HEK293T (cell line): ENCODE results near the gene MORN1.

Experiments used
- CTCF ChIA-PET: fragments of 350-600 bp; formaldehyde crosslinking; extraction: SDS; loops from one replicate; lab custom pipeline; 2021; ENCODE audit warnings: antibody characterized with exemption, inconsistent platforms; lab: Yijun Ruan, JAX
- POLR2A ChIA-PET: fragments of 350-600 bp; formaldehyde crosslinking; extraction: SDS; loops from one replicate; lab custom pipeline; 2020; ENCODE audit warnings: antibody characterized with exemption, inconsistent platforms; lab: Yijun Ruan, JAX
- DNase-seq: peaks from one replicate; pipeline ENCODE4 v3.0.0; 2012; ENCODE audit warnings: mixed read lengths; ENCODE audit errors: extremely low spot score
- ARNT ChIP-seq: fragments of 450-650 bp; IDR thresholded peaks from 2 replicates; pipeline ENCODE4 v1.6.1; 2017; ENCODE audit warnings: mild to moderate bottlenecking
- BHLHE40 ChIP-seq: fragments of 450-650 bp; IDR thresholded peaks from 2 replicates; pipeline ENCODE4 v1.6.1; 2016; ENCODE audit warnings: mild to moderate bottlenecking, moderate library complexity, borderline replicate concordance
- CTBP1 ChIP-seq: fragments of 450-650 bp; IDR thresholded peaks from 2 replicates; pipeline ENCODE4 v1.6.1; 2016; ENCODE audit warnings: borderline replicate concordance
- ELF4 ChIP-seq: fragments of 450-650 bp; IDR thresholded peaks from 2 replicates; pipeline ENCODE4 v1.6.1; 2017; ENCODE audit warnings: antibody characterized with exemption
- FOXA1 ChIP-seq: fragments of 450-650 bp; IDR thresholded peaks from 2 replicates; pipeline ENCODE4 v1.6.1; 2016; ENCODE audit warnings: mild to moderate bottlenecking
- FOXK2 ChIP-seq: fragments of 450-650 bp; IDR thresholded peaks from 2 replicates; pipeline ENCODE4 v1.6.1; 2016; ENCODE audit warnings: mild to moderate bottlenecking
- FOXM1 ChIP-seq: fragments of 450-650 bp; IDR thresholded peaks from 2 replicates; pipeline ENCODE4 v1.6.1; 2017; ENCODE audit warnings: mild to moderate bottlenecking, borderline replicate concordance
- HDGF ChIP-seq: fragments of 450-650 bp; IDR thresholded peaks from 2 replicates; pipeline ENCODE4 v1.6.1; 2017; ENCODE audit warnings: antibody characterized with exemption, borderline replicate concordance
- L3MBTL2 ChIP-seq: fragments of 450-650 bp; conservative IDR thresholded peaks from 2 replicates; pipeline ENCODE4 v1.6.1; 2016; ENCODE audit warnings: mild to moderate bottlenecking
- LEF1 ChIP-seq: fragments of 450-650 bp; IDR thresholded peaks from 2 replicates; pipeline ENCODE4 v1.6.1; 2017; ENCODE audit warnings: mild to moderate bottlenecking, borderline replicate concordance
- NFRKB ChIP-seq: fragments of 450-650 bp; IDR thresholded peaks from 2 replicates; pipeline ENCODE4 v1.6.1; 2016; ENCODE audit warnings: mild to moderate bottlenecking, moderate library complexity
- SP1 ChIP-seq: fragments of 450-650 bp; IDR thresholded peaks from 2 replicates; pipeline ENCODE4 v1.6.1; 2017
- SUZ12 ChIP-seq: fragments of 450-650 bp; IDR thresholded peaks from 2 replicates; pipeline ENCODE4 v1.6.1; 2016; ENCODE audit warnings: mild to moderate bottlenecking
- TARDBP ChIP-seq: fragments of 450-650 bp; IDR thresholded peaks from 2 replicates; pipeline ENCODE4 v1.6.1; 2016
- ZNF384 ChIP-seq: fragments of 450-650 bp; IDR thresholded peaks from 2 replicates; pipeline ENCODE4 v1.6.1; 2016
- TF ChIP-seq, protein P1 (sequence below): fragments of 450-650 bp; IDR thresholded peaks from 2 replicates; pipeline ENCODE4 v1.6.1; 2016

MORN1 gene

DNA sequence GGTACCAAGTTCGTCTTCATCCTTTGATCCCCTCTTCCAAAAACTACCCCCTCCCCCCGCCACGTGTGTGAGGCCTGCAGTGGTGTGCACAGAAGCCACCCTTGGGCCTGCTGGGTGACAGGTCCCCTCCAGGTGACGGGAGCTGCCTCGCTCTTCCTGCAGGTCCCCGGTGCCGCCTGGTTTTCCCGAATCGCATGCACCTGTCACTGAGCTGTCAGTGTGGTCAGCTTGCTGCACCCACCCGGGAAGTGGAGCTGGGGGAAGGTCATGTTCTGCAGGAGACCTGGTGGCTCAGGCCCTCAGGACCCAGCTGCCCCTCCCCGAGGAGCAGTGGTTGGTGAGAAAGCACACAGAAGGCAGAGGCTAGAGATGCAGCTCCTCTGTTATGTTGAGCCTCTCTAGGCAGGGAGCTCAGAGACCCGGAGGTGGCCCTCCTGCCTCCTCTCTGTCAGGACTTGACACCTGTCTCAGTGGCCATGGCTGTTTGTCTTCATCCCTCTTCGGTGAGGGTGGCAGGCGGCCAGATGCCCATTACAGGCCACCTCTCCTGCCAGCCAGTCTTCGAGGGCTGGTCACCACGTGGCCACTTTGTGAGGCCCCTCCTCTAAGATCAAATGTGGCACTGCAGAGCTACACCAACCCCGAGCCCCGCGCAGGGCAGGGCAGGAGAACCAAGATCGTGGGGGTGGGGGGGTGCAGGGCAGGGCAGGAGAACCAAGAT lies 102.4 kb downstream of the MORN1 start:
- TF ChIP-seq BHLHE40 (no peak), ZNF384 (no peak), LEF1 (no peak)
- ChIA-PET CTCF (no interaction called here), POLR2A (interaction anchor here (1.0 kb wide), 1 partner anchor 61 kb away, joined by 3 read pairs; no protein-coding TSS in a partner anchor)
- no peak for DNase-seq

DNA sequence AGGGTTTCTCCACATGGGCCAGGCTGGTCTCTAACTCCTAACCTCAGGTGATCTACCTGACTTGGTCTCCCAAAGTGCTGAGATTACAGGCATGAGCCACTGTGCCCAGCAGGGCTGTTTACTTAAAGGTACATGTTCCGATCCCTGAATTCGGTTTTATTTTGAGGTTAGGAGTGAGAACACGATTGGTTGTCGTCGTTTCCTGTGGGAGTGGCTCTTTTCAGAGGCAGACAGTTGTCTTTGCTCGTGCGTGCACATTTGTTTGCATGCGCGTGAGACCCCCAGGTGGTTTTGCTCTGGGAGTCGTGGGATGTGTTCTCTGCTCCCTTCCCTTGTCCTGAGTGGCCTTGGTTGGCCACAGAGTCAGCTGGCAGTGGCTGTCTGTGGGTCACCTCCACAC lies 103.0 kb downstream of the MORN1 start:
- no peak for DNase-seq
- CTCF ChIA-PET = no interaction called here
- no peak for TF ChIP-seq ZNF384
- no peak for TF ChIP-seq BHLHE40
- TF ChIP-seq SUZ12 = no peak
- TF ChIP-seq L3MBTL2 = no peak
- no peak for TF ChIP-seq LEF1
- no peak for TF ChIP-seq SP1
- TF ChIP-seq ELF4 = no peak
- TF ChIP-seq, protein P1, sequence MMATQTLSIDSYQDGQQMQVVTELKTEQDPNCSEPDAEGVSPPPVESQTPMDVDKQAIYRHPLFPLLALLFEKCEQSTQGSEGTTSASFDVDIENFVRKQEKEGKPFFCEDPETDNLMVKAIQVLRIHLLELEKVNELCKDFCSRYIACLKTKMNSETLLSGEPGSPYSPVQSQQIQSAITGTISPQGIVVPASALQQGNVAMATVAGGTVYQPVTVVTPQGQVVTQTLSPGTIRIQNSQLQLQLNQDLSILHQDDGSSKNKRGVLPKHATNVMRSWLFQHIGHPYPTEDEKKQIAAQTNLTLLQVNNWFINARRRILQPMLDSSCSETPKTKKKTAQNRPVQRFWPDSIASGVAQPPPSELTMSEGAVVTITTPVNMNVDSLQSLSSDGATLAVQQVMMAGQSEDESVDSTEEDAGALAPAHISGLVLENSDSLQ = no peak
- TF ChIP-seq CTBP1 = no peak
- no peak for TF ChIP-seq ARNT
- TF ChIP-seq FOXK2 = no peak
- no peak for TF ChIP-seq TARDBP
- no peak for TF ChIP-seq HDGF
- TF ChIP-seq FOXA1 = no peak
- no peak for TF ChIP-seq FOXM1
- TF ChIP-seq NFRKB = no peak
- POLR2A ChIA-PET = no interaction called here

DNA sequence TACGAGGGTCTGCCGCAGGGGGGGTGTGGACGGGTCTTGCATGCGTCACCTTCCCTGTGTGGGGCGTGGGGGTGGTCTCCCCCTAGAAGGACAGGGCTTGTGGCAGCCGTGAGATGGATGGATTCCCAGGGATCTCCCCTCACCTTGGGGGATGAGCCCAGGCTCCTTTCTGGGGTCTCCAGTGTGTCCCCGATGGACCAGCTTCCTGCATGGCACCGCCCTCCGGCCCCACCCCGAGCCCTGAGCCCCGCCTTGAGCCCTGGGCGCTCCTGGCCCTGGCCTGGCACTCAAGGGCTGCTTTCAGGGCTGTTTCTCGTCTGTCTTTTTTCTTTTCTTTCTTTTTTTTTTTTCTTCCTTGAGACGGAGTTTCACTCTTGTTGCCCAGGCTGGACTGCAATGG lies 103.7 kb downstream of the MORN1 start:
- TF ChIP-seq, protein P1 = no peak
- no peak for TF ChIP-seq HDGF
- no peak for TF ChIP-seq TARDBP
- TF ChIP-seq FOXK2 = no peak
- no peak for TF ChIP-seq ELF4
- no peak for TF ChIP-seq ZNF384
- no peak for TF ChIP-seq CTBP1
- TF ChIP-seq SP1 = no peak
- no peak for TF ChIP-seq L3MBTL2
- TF ChIP-seq FOXM1 = no peak
- no peak for TF ChIP-seq SUZ12
- TF ChIP-seq ARNT = no peak
- TF ChIP-seq FOXA1 = no peak
- no peak for TF ChIP-seq LEF1
- TF ChIP-seq NFRKB = no peak
- CTCF ChIA-PET = no interaction called here
- DNase-seq = no peak
- POLR2A ChIA-PET = no interaction called here

DNA sequence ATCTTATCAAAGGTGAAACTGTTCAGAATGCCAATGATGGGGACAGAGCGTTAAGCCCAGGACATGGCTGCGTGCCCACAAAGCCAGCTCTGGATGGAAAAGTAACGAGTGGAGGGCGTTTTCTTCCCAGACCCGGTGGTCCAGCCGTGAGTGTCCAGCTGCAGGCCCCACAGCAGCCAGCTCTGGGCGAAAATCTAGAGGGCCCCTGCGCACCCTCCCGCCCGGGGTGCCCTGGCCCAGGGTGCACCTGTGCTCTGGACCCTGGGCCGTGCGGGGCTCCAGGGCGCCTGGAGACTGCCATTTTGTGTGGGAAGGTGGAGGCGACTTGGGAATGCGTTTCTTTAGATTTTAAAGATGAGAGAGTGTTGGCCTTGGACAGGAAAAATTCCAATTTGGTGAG lies 104.4 kb downstream of the MORN1 start:
- TF ChIP-seq NFRKB (no peak), SP1 (no peak), LEF1 (no peak), HDGF (no peak), CTBP1 (no peak), FOXA1 (no peak), FOXK2 (no peak), TARDBP (no peak), ZNF384 (no peak), BHLHE40 (no peak), FOXM1 (no peak), SUZ12 (no peak), ARNT (no peak)
- TF ChIP-seq, protein P1 = no peak
- DNase-seq = no peak
- ChIA-PET CTCF (no interaction called here), POLR2A (no interaction called here)

DNA sequence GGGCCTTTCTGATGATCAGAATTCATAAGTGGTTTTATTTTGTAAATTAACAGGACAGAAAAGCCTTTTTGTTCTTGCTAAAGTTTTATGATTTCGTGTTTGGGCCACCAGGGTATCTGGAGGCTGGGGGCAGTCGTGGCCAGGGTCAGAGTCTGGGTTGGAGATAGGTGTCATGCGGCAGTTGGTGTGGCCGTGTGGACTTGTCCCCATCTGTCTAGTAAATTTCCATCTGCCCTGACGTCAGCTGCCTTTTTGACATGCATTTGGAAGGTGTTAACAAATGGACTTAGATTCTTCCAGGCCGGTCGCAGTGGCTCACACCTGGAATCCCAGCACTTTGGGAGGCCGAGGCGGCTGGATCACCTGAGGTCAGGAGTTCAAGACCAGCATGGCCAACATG lies 106.4 kb downstream of the MORN1 start:
- ChIA-PET POLR2A (no interaction called here), CTCF (no interaction called here)
- no peak for DNase-seq
- TF ChIP-seq ZNF384 (no peak), CTBP1 (no peak), HDGF (no peak), FOXA1 (no peak), SUZ12 (no peak), SP1 (no peak), ARNT (no peak), BHLHE40 (no peak), ELF4 (no peak), L3MBTL2 (no peak), FOXM1 (no peak), LEF1 (no peak), NFRKB (no peak)
